HG02571 (cell line): ENCODE results near the gene ITSN1.

Source experiments
- ATAC-seq: cut with Tn5 transposase; IDR thresholded peaks from one replicate; pipeline ENCODE4 v1.9.1; 2021; ENCODE audit warnings: mild to moderate bottlenecking, moderate library complexity; ENCODE audit not compliant: unreplicated experiment

Gene ITSN1

GRCh38 chr21:33881689-33882440, 239.6 kb downstream of the ITSN1 start:
- ATAC-seq: no peak

- no peak for ATAC-seq
Measured at GRCh38 chr21:33883118-33883517, 240.8 kb downstream of the ITSN1 start.

GRCh38 chr21:33884376-33885171, 242.3 kb downstream of the ITSN1 start:
- no peak for ATAC-seq

GRCh38 chr21:33885172-33885514, 242.8 kb downstream of the ITSN1 start:
- ATAC-seq: no peak

GRCh38 chr21:33886321-33886720, 244.0 kb downstream of the ITSN1 start:
- no peak for ATAC-seq

- ATAC-seq: no peak
Measured at GRCh38 chr21:33890187-33890586, 247.9 kb downstream of the ITSN1 start.

GRCh38 chr21:33892853-33893252, 250.6 kb downstream of the ITSN1 start:
- ATAC-seq: no peak

GRCh38 chr21:33893917-33894316, 251.6 kb downstream of the ITSN1 start:
- ATAC-seq: no peak

- ATAC-seq: no peak
Measured at GRCh38 chr21:33894736-33895288, 252.5 kb downstream of the ITSN1 start.

GRCh38 chr21:33895356-33895755, 253.1 kb downstream of the ITSN1 start:
- ATAC-seq: no peak

GRCh38 chr21:33896691-33897090, 254.4 kb downstream of the ITSN1 start:
- no peak for ATAC-seq

GRCh38 chr21:33897098-33897497, 254.8 kb downstream of the ITSN1 start:
- no peak for ATAC-seq

GRCh38 chr21:33897739-33898138, 255.4 kb downstream of the ITSN1 start:
- no peak for ATAC-seq

GRCh38 chr21:33898586-33898985, 256.3 kb downstream of the ITSN1 start:
- ATAC-seq: no peak

GRCh38 chr21:33899199-33899598, 256.9 kb downstream of the ITSN1 start:
- no peak for ATAC-seq

- no peak for ATAC-seq
Measured at GRCh38 chr21:33901412-33902288, 259.3 kb downstream of the ITSN1 start.

GRCh38 chr21:33902349-33902748, 260.0 kb downstream of the ITSN1 start:
- ATAC-seq: no peak

- no peak for ATAC-seq
Measured at GRCh38 chr21:33904041-33904440, 261.7 kb downstream of the ITSN1 start.

GRCh38 chr21:33908760-33909159, 266.5 kb downstream of the ITSN1 start:
- no peak for ATAC-seq

- no peak for ATAC-seq
Measured at GRCh38 chr21:33909756-33910155, 267.5 kb downstream of the ITSN1 start.

GRCh38 chr21:33914188-33914587, 271.9 kb downstream of the ITSN1 start:
- no peak for ATAC-seq
